HG03457 (cell line): ENCODE data around the gene RECK.
A peak's percentile ranks its signal among the peaks of the same experiment; 100 is the strongest.
"Not testable (repeated sequence)": the region's sequence is repeated elsewhere in the genome, so short reads cannot be mapped to it uniquely, and the experiment has no call there.

ENCODE experiments used
- ATAC-seq: cut with Tn5 transposase; IDR thresholded peaks from one replicate; pipeline ENCODE4 v1.9.1; 2021; ENCODE audit warnings: moderate number of reproducible peaks; ENCODE audit not compliant: unreplicated experiment

RECK gene

GRCh38 chr9:36152741-36153438 lies 116.2 kb downstream of the RECK start:
- no peak for ATAC-seq

- ATAC-seq, result no peak
These were observed 117.0 kb downstream of the RECK start for GRCh38 chr9:36153746-36154145.

- ATAC-seq, result no peak
These were observed 117.7 kb downstream of the RECK start for GRCh38 chr9:36154331-36154952.

DNA sequence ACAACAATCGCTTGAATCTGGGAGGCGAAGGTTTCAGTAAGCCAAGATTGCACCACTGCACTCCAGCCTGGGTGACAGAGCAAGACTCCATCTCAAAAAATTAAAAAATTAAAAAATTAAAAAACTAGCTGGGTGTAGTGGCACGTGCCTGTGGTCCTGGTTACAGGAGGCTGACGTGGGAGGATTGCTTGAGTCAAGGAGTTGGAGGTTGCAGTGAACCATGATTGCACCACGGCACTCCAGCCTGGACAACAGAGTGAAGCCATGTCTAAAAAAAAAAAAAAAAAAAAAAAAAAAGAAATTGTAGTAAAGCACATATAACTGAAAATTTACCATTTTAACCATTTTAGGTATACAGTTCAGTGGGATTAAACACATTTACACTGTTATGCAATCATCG lies 119.4 kb downstream of the RECK start:
- ATAC-seq, result no peak

DNA sequence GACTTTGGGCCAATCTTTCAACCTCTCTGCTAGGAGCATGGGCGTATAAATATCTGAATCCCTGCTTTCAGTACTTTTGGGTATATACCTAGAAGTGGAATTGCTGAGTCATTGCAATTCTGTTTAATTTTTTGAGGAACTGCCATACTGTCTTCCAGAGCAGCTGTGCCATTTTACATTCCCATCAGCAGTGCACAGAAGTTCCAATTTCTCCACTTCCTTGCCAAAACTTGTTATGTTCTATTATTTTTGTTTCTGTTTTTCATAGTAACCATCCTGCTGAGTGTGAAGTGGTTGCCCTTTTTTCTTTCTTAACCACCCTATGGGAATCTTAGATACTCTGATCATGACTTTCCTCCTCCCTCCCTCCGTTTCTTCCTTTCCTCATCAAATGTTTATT lies 121.4 kb downstream of the RECK start:
- ATAC-seq, result no peak

DNA sequence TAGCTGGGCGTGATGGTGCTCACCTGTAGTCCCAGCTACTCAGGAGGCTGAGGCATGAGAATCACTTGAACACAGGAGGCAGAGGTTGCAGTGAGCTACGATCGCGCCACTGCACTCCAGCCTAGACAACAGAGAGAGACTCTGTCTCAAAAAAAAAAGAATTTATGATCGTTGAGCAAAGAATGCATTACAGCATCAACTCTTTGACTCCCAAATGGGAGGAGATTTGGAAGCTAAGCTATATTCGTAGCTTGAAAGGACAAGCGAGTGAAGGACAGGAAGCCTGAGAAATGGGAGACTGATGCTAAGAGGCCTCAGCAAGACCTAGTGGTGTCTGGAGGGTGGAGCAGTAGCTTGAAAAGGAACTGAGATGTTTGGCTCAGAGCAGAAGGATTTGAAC lies 122.2 kb downstream of the RECK start:
- ATAC-seq, result no peak

- not testable (repeated sequence) for ATAC-seq
These were observed 122.8 kb downstream of the RECK start for GRCh38 chr9:36159509-36159908.

DNA sequence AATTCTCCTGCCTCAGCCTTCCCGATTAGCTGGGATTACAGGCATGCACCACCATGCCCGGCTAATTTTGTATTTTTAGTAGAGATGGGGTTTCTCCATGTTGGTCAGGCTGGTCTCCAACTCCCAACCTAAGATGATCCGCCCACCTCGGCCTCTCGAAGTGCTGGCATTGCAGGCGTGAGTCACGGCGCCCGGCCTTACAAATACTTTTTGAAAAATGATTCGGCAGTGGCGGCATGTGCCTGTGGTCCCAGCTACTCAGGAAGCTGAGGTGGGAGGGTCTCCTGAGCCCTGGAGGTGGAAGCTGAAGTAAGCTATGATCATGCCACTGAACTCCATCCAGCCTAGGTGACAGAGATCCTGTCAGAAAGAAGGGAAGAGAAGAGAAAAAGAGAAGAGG lies 123.4 kb downstream of the RECK start:
- not testable (repeated sequence) for ATAC-seq

DNA sequence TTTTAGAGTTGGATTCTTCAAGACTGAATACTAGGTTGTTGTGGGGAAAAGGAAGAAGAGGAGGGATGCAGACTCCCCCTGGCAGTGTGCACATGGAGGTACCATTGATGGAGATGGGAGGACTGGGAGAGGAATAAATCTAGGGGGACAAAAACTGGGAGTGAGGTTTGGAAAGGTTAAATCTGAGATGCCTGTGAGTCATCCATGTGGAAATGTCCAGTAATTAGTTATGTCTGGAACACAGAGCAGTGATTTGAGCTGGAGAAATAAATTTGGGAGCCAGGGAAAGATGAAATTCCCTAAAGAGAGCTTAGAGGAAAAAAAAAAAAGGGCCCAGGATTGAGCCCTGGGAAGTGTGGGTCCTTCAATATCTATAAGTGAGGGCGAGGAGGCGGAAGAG lies 124.5 kb downstream of the RECK start:
- ATAC-seq, result no peak

DNA sequence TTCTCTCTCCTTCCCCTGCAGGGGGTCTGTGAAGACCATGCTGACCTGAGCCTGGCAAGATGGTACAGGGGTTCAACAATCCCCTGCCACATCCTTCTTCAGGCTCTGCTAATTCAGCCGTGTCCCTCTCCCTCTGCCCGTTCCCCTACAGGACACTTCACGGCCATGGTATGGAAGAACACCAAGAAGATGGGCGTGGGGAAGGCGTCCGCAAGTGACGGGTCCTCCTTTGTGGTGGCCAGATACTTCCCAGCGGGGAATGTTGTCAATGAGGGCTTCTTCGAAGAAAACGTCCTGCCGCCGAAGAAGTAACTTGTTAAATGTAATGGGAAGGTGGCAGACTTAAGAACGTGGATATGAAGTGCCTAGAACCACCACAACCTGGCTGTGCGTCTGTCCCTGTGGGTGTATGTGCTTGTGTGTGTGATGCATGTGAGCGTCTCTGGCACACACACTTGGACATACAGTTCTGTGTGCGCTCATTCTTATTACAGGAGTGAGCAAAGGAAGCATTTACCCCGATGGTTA lies 125.6 kb downstream of the RECK start:
- ATAC-seq, result no peak

DNA sequence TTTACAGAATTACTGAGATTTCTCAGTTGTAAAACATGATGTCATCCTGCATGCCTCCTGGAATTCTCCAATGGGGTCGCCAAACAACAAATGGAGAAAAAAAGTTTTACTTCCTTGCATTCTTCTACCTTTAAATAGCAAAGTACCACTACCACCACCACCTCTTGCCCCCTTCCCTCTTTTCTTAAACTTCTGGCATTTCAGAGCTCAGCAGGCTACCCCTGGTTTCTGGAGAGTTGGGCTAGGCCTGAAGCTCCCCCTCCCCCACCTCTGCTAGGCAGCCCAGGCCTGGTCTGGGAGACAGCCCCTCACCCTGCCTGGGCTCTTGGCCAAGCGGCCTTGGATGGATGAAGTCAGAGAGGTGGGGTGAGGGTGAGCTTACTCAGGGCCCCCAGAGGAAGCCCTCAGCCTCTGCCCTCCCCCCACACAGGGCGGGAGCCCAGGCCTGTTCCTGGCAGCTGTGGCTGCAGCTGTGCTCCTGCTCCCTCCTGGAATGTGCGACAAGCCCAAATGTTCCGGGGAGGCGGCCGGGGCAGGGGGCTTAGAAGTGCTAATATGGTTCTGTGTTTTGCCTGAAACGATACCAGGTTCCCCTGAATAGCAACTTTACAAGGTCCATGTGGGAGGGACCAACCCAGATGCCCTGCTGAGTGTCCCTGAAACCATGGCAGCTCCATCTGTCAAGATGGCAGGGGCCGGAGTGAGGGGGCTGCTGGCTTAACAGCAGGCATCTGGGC lies 126.5 kb downstream of the RECK start:
- ATAC-seq, result no peak

DNA sequence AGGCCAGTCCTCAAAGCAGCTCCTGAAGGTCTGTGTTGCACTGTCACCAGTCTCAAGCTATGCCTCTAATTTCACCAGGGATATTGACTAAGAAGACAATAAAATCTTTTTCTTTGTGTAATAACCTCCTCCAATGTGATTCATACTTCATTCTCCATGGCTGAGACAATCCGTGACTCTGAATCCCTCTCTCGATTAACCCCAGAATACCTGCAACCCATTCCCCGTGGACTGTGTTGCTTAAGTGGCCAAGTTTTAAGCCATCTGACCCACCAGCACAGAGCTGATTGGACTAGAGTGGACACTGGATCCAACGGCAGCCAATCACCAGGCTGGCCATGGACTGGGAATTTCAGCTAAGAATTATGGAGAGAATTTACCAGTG lies 127.1 kb downstream of the RECK start:
- no peak for ATAC-seq

DNA sequence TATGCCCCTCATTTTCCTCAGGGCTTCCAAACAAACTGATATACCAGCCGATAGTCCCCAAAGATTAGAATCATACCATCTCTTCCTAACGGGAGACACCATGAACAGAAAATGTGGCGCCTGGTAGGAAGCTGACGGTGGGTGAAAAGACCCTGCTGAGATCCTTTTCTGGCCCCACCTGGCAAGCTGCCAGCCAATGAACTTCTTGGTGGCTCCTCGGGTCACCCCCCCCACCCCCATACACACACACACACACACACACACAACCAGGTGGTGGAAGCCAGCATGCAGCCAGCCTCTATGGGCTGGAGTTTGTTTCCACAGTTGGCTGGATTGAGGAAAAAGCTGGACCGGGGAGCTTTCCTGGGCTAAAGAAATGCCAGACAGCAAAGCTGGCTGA lies 127.7 kb downstream of the RECK start:
- ATAC-seq, result no peak

- ATAC-seq, result no peak
These were observed 128.3 kb downstream of the RECK start for GRCh38 chr9:36164989-36165388.

DNA sequence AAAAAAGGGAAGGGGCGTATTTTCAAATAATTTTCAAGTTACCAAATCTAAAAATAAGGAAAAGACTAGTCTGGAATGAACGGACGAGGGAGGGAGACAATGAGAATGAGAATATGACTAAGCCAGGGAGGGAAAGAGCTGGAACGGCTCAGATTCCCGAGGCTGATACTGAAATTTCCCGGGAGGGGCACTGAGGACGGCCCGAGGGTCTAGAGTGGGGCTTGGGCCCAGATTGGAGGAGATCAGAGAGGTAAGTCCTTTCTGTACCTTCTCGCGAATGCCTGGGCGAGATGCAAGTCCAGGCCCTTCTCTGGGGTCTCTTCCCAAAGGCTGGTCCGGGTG lies 129.1 kb downstream of the RECK start:
- ATAC-seq, result no peak

GRCh38 chr9:36166168-36166927 lies 129.6 kb downstream of the RECK start:
- ATAC-seq, result peak; percentile 50

- no peak for ATAC-seq
These were observed 132.5 kb downstream of the RECK start, which contains the start of gene CCIN for GRCh38 chr9:36169166-36169565. CCIN (plus strand) TSS chr9:36169388; CDS start chr9:36169503, 115 bp downstream.

DNA sequence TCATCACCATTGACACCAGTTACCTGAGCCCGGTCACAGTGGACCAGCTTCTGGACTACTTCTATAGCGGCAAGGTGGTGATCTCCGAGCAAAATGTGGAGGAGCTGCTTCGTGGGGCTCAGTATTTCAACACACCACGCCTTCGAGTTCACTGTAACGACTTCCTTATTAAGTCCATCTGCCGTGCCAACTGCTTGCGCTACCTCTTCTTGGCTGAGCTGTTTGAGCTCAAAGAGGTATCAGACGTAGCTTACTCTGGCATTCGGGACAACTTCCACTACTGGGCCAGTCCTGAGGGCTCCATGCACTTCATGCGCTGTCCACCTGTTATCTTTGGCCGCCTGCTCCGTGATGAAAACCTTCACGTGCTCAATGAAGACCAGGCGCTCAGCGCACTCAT lies 133.0 kb downstream of the RECK start:
- no peak for ATAC-seq

GRCh38 chr9:36170531-36170930 lies 133.8 kb downstream of the RECK start:
- no peak for ATAC-seq

DNA sequence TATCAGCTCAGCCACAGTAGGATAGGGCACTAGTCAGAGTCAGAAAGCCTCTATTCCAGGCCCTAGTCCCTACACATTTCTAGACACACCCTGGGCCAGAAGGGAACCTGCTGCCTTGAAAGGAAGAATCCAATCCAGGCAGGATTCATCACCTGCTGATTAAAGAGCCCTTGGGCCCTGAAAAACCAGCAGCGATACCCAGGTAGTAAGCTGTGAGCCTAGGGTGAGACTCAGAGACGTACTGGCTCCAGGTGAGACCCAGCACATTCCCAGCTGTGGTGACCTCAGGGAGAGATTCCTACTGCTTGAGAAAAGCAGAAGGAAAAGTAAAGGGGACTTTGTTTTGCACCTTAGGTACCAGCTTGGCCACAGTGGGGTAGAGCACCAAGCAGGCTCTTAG lies 137.1 kb downstream of the RECK start:
- no peak for ATAC-seq
